Measurements from ENCODE around the gene NIT1. TPM values are rescaled to one million over a fixed set of nuclear protein-coding genes. Genes with fewer than 3 reads are reported as not detected.

Gene NIT1
- total RNA-seq, 1 experiment from 2014 or later: 65.9 TPM

DNA sequence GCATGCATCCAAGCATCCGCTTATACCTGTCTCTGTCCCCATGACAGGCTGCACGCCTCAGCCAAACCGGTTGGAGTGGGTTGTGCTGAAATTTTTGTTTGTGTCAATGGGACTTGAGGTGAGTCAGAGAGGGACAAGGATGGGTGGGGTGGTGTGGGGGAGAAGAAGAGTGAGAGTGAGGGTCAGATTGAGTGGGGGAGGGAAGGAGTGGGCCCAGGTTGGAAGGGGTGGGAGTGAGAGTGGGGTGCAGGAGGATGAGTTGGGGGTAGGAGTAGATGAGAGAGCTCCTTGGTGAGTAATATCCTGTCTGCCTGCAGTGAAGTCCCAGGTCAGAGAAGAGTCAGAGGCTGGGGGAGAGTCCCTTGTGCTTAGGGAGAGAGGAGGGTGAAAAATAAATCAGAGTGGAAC, 25.3 kb upstream of the NIT1 start:
- H3K27ac ChIP-seq (ENCODE audit: low read depth, low read length): no peak overlapping the region
- H3K4me2 ChIP-seq (ENCODE audit: low read length): peak overlapping the region; percentile 69
- peak overlapping the region; percentile 27; the same call in 1 of the 2 replicates for H3K9ac ChIP-seq (ENCODE audit: low read length)
- H3K4me3 ChIP-seq (replicated peaks in 1 of 2; ENCODE audit: low read depth in 1 of 2, low read length in 2 of 2): peak overlapping the region in 1 of 2 experiments; percentile 22; a peak in 2 of 4 replicates
- H2AFZ ChIP-seq (ENCODE audit: low read depth, low read length, poor library complexity, severe bottlenecking): no peak overlapping the region
- ChIA-PET RAD21 (ENCODE audit: low non-redundant PET in 1 of 2, low total read pairs in 2 of 2, uncharacterized antibody in 2 of 2, unreplicated experiment in 2 of 2) (no interaction called here), POLR2A (interaction anchor here (0.8 to 1.4 kb wide), 2 partner anchors 9 to 47 kb away, joined by 3 read pairs; partner anchors contain the start of gene USF1), CTCF (interaction anchor here (0.6 kb wide), 1 partner anchor 71 kb away, joined by 3 read pairs; no protein-coding TSS in a partner anchor)
- peak; percentile 64 for ATAC-seq
- intact Hi-C loops (cut with micrococcal nuclease): no loop called here
- H4K20me1 ChIP-seq (ENCODE audit: insufficient read depth): no peaks in the 10 kb centered on the region
- H3K79me2 ChIP-seq (ENCODE audit: insufficient read depth, low read length): no peaks in the 10 kb centered on the region
- H3K4me1 ChIP-seq (ENCODE audit: control insufficient read depth in 1 of 2, insufficient read depth in 2 of 2, low read length in 2 of 2): peaks cover 14 to 62% of the 10 kb centered on the region in 2 experiments
- BruUV-seq (replicated peaks): no TSS peak
- H3K36me3 ChIP-seq (ENCODE audit: control insufficient read depth in 1 of 2, insufficient read depth in 2 of 2, low read length in 2 of 2): no peaks in the 10 kb centered on the region
- H3K9me3 ChIP-seq (ENCODE audit: control insufficient read depth in 1 of 2, insufficient read depth in 1 of 2, low read depth in 1 of 2, low read length in 2 of 2): no peaks in the 10 kb centered on the region
- H3K9me2 ChIP-seq (ENCODE audit: insufficient read depth): no peaks in the 10 kb centered on the region
- no peaks in the 10 kb centered on the region for H3K27me3 ChIP-seq (ENCODE audit: insufficient read depth, low read length)
- TF ChIP-seq POLR2A (IDR thresholded peaks at IDR 0.05; ENCODE audit: borderline replicate concordance, extremely low read depth, insufficient read depth, insufficient read length) (no peak), CBX3 (IDR thresholded peaks at IDR 0.05; ENCODE audit: low read depth) (no peak), EZH2 (IDR thresholded peaks at IDR 0.05) (no peak), FOSL1 (IDR thresholded peaks at IDR 0.05; ENCODE audit: low read depth) (no peak), ELF1 (IDR thresholded peaks at IDR 0.05; ENCODE audit: borderline replicate concordance, low read depth) (no peak), YY1 (IDR thresholded peaks at IDR 0.05; ENCODE audit: extremely low read depth, insufficient replicate concordance, low read depth, low read length) (no peak), SP1 (IDR thresholded peaks at IDR 0.05; ENCODE audit: low read depth) (no peak), SRF (IDR thresholded peaks at IDR 0.05; ENCODE audit: low read depth) (no peak), TCF7L2 (IDR thresholded peaks at IDR 0.05; ENCODE audit: borderline replicate concordance, extremely low read depth, insufficient read depth, insufficient read length) (no peak), JUND (IDR thresholded peaks at IDR 0.05) (no peak), POLR2AphosphoS5 (IDR thresholded peaks at IDR 0.05; ENCODE audit: low read depth, low read length) (no peak)
- TF ChIP-seq, protein P1, sequence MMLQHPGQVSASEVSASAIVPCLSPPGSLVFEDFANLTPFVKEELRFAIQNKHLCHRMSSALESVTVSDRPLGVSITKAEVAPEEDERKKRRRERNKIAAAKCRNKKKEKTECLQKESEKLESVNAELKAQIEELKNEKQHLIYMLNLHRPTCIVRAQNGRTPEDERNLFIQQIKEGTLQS (IDR thresholded peaks at IDR 0.05): no peak
- TF ChIP-seq, protein P2, sequence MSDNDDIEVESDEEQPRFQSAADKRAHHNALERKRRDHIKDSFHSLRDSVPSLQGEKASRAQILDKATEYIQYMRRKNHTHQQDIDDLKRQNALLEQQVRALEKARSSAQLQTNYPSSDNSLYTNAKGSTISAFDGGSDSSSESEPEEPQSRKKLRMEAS (IDR thresholded peaks at IDR 0.05): no peak
- DNase-seq (ENCODE audit: low read depth, low spot score): no peak

All from HCT116 (cell line).